ENCODE measurements around the gene SLC39A5.

Gene SLC39A5

GRCh38 chr12:56197921-56198635, 31.8 kb upstream of the SLC39A5 start:
- no peaks in the 10 kb centered on the region for H3K36me3 ChIP-seq (ENCODE audit: insufficient read depth, low read length)
- H3K9me3 ChIP-seq (ENCODE audit: low read length): no peaks in the 10 kb centered on the region
- H3K27ac ChIP-seq (ENCODE audit: low read depth, low read length): no peak overlapping the region
- H3K4me3 ChIP-seq (ENCODE audit: low read depth in 1 of 2, low read length in 2 of 2): no peak overlapping the region
- H3K9ac ChIP-seq (ENCODE audit: low read length): no peak overlapping the region
- no peaks in the 10 kb centered on the region for H3K27me3 ChIP-seq (ENCODE audit: control insufficient read depth in 1 of 2, insufficient read depth in 2 of 2, low read length in 2 of 2)
- peaks cover 7% of the 10 kb centered on the region for H3K4me1 ChIP-seq (ENCODE audit: insufficient read depth, low read length)

- Histone ChIP-seq H3K9me3 (ENCODE audit: low read length) (no peaks in the 10 kb centered on the region), H3K4me1 (ENCODE audit: insufficient read depth, low read length) (peaks cover 4% of the 10 kb centered on the region), H3K36me3 (ENCODE audit: insufficient read depth, low read length) (no peaks in the 10 kb centered on the region), H3K4me3 (ENCODE audit: low read depth in 1 of 2, low read length in 2 of 2) (no peak overlapping the region), H3K27ac (ENCODE audit: low read depth, low read length) (no peak overlapping the region), H3K9ac (ENCODE audit: low read length) (no peak overlapping the region), H3K27me3 (ENCODE audit: control insufficient read depth in 1 of 2, insufficient read depth in 2 of 2, low read length in 2 of 2) (no peaks in the 10 kb centered on the region)
These were observed 31.0 kb upstream of the SLC39A5 start for GRCh38 chr12:56198836-56199235.

- no peak overlapping the region for H3K9ac ChIP-seq (ENCODE audit: low read length)
- no peak overlapping the region for H3K27ac ChIP-seq (ENCODE audit: low read depth, low read length)
- peaks cover 27% of the 10 kb centered on the region for H3K36me3 ChIP-seq (ENCODE audit: insufficient read depth, low read length)
- no peaks in the 10 kb centered on the region for H3K27me3 ChIP-seq (ENCODE audit: control insufficient read depth in 1 of 2, insufficient read depth in 2 of 2, low read length in 2 of 2)
- no peaks in the 10 kb centered on the region for H3K9me3 ChIP-seq (ENCODE audit: low read length)
- H3K4me3 ChIP-seq (ENCODE audit: low read depth in 1 of 2, low read length in 2 of 2): no peak overlapping the region
- peaks cover 4% of the 10 kb centered on the region for H3K4me1 ChIP-seq (ENCODE audit: insufficient read depth, low read length)
These were observed 27.5 kb upstream of the SLC39A5 start for GRCh38 chr12:56202366-56202765.

- H3K36me3 ChIP-seq (ENCODE audit: insufficient read depth, low read length): peaks cover 32% of the 10 kb centered on the region
These were observed 27.0 kb upstream of the SLC39A5 start for GRCh38 chr12:56202838-56203237.

GRCh38 chr12:56204275-56204674, 25.6 kb upstream of the SLC39A5 start:
- Histone ChIP-seq H3K4me1 (ENCODE audit: insufficient read depth, low read length) (peaks cover 4% of the 10 kb centered on the region), H3K9ac (ENCODE audit: low read length) (no peak overlapping the region), H3K9me3 (ENCODE audit: low read length) (no peaks in the 10 kb centered on the region), H3K36me3 (ENCODE audit: insufficient read depth, low read length) (peaks cover 41% of the 10 kb centered on the region), H3K4me3 (ENCODE audit: low read depth in 1 of 2, low read length in 2 of 2) (no peak overlapping the region), H3K27me3 (ENCODE audit: control insufficient read depth in 1 of 2, insufficient read depth in 2 of 2, low read length in 2 of 2) (no peaks in the 10 kb centered on the region), H3K27ac (ENCODE audit: low read depth, low read length) (no peak overlapping the region)

More at GRCh38 chr12:56202838-56203237, 27.0 kb upstream of the SLC39A5 start:
- Histone ChIP-seq H3K27ac (ENCODE audit: low read depth, low read length) (no peak overlapping the region), H3K4me1 (ENCODE audit: insufficient read depth, low read length) (peaks cover 4% of the 10 kb centered on the region), H3K27me3 (ENCODE audit: control insufficient read depth in 1 of 2, insufficient read depth in 2 of 2, low read length in 2 of 2) (no peaks in the 10 kb centered on the region), H3K4me3 (ENCODE audit: low read depth in 1 of 2, low read length in 2 of 2) (no peak overlapping the region), H3K9ac (ENCODE audit: low read length) (no peak overlapping the region), H3K9me3 (ENCODE audit: low read length) (no peaks in the 10 kb centered on the region)

GRCh38 chr12:56205445-56205844, 24.4 kb upstream of the SLC39A5 start:
- H3K9me3 ChIP-seq (ENCODE audit: low read length): no peaks in the 10 kb centered on the region
- no peak overlapping the region for H3K9ac ChIP-seq (ENCODE audit: low read length)
- H3K36me3 ChIP-seq (ENCODE audit: insufficient read depth, low read length): peaks cover 50% of the 10 kb centered on the region
- H3K4me3 ChIP-seq (ENCODE audit: low read depth in 1 of 2, low read length in 2 of 2): no peak overlapping the region
- H3K27ac ChIP-seq (ENCODE audit: low read depth, low read length): no peak overlapping the region
- peaks cover 4% of the 10 kb centered on the region for H3K4me1 ChIP-seq (ENCODE audit: insufficient read depth, low read length)
- no peaks in the 10 kb centered on the region for H3K27me3 ChIP-seq (ENCODE audit: control insufficient read depth in 1 of 2, insufficient read depth in 2 of 2, low read length in 2 of 2)

- Histone ChIP-seq H3K9me3 (ENCODE audit: low read length) (no peaks in the 10 kb centered on the region), H3K27me3 (ENCODE audit: control insufficient read depth in 1 of 2, insufficient read depth in 2 of 2, low read length in 2 of 2) (no peaks in the 10 kb centered on the region), H3K4me1 (ENCODE audit: insufficient read depth, low read length) (peaks cover 4% of the 10 kb centered on the region), H3K36me3 (ENCODE audit: insufficient read depth, low read length) (peaks cover 52% of the 10 kb centered on the region), H3K27ac (ENCODE audit: low read depth, low read length) (no peak overlapping the region), H3K9ac (ENCODE audit: low read length) (no peak overlapping the region), H3K4me3 (ENCODE audit: low read depth in 1 of 2, low read length in 2 of 2) (no peak overlapping the region)
These were observed 23.2 kb upstream of the SLC39A5 start for GRCh38 chr12:56206452-56207166.

GRCh38 chr12:56208006-56208405, 21.8 kb upstream of the SLC39A5 start:
- no peak overlapping the region for H3K27ac ChIP-seq (ENCODE audit: low read depth, low read length)
- H3K9ac ChIP-seq (ENCODE audit: low read length): no peak overlapping the region
- no peaks in the 10 kb centered on the region for H3K4me1 ChIP-seq (ENCODE audit: insufficient read depth, low read length)
- H3K36me3 ChIP-seq (ENCODE audit: insufficient read depth, low read length): peaks cover 65% of the 10 kb centered on the region
- H3K4me3 ChIP-seq (ENCODE audit: low read depth in 1 of 2, low read length in 2 of 2): no peak overlapping the region
- no peaks in the 10 kb centered on the region for H3K9me3 ChIP-seq (ENCODE audit: low read length)
- no peaks in the 10 kb centered on the region for H3K27me3 ChIP-seq (ENCODE audit: control insufficient read depth in 1 of 2, insufficient read depth in 2 of 2, low read length in 2 of 2)

- Histone ChIP-seq H3K4me3 (ENCODE audit: low read depth in 1 of 2, low read length in 2 of 2) (no peak overlapping the region), H3K9ac (ENCODE audit: low read length) (no peak overlapping the region), H3K9me3 (ENCODE audit: low read length) (no peaks in the 10 kb centered on the region), H3K27me3 (ENCODE audit: control insufficient read depth in 1 of 2, insufficient read depth in 2 of 2, low read length in 2 of 2) (no peaks in the 10 kb centered on the region), H3K4me1 (ENCODE audit: insufficient read depth, low read length) (no peaks in the 10 kb centered on the region), H3K36me3 (ENCODE audit: insufficient read depth, low read length) (peaks cover 71% of the 10 kb centered on the region), H3K27ac (ENCODE audit: low read depth, low read length) (no peak overlapping the region)
These were observed 17.5 kb upstream of the SLC39A5 start for GRCh38 chr12:56212361-56212760.

GRCh38 chr12:56213878-56214277, 16.0 kb upstream of the SLC39A5 start:
- H3K9ac ChIP-seq (ENCODE audit: low read length): no peak overlapping the region
- no peaks in the 10 kb centered on the region for H3K4me1 ChIP-seq (ENCODE audit: insufficient read depth, low read length)
- H3K4me3 ChIP-seq (ENCODE audit: low read depth in 1 of 2, low read length in 2 of 2): no peak overlapping the region
- peaks cover 61% of the 10 kb centered on the region for H3K36me3 ChIP-seq (ENCODE audit: insufficient read depth, low read length)
- H3K27ac ChIP-seq (ENCODE audit: low read depth, low read length): no peak overlapping the region
- no peaks in the 10 kb centered on the region for H3K27me3 ChIP-seq (ENCODE audit: control insufficient read depth in 1 of 2, insufficient read depth in 2 of 2, low read length in 2 of 2)
- no peaks in the 10 kb centered on the region for H3K9me3 ChIP-seq (ENCODE audit: low read length)

- Histone ChIP-seq H3K27me3 (ENCODE audit: control insufficient read depth in 1 of 2, insufficient read depth in 2 of 2, low read length in 2 of 2) (no peaks in the 10 kb centered on the region), H3K4me1 (ENCODE audit: insufficient read depth, low read length) (peaks cover 12% of the 10 kb centered on the region), H3K27ac (ENCODE audit: low read depth, low read length) (no peak overlapping the region), H3K36me3 (ENCODE audit: insufficient read depth, low read length) (peaks cover 46% of the 10 kb centered on the region), H3K4me3 (ENCODE audit: low read depth in 1 of 2, low read length in 2 of 2) (no peak overlapping the region), H3K9me3 (ENCODE audit: low read length) (no peaks in the 10 kb centered on the region), H3K9ac (ENCODE audit: low read length) (no peak overlapping the region)
These were observed 13.4 kb upstream of the SLC39A5 start for GRCh38 chr12:56216461-56216860.

- no peaks in the 10 kb centered on the region for H3K27me3 ChIP-seq (ENCODE audit: control insufficient read depth in 1 of 2, insufficient read depth in 2 of 2, low read length in 2 of 2)
- H3K4me3 ChIP-seq (ENCODE audit: low read depth in 1 of 2, low read length in 2 of 2): no peak overlapping the region
These were observed 10.0 kb upstream of the SLC39A5 start for GRCh38 chr12:56219840-56220239.

More at GRCh38 chr12:56219840-56220239, 10.0 kb upstream of the SLC39A5 start:
- Histone ChIP-seq H3K27ac (ENCODE audit: low read depth, low read length) (no peak overlapping the region), H3K4me1 (ENCODE audit: insufficient read depth, low read length) (peaks cover 35% of the 10 kb centered on the region), H3K36me3 (ENCODE audit: insufficient read depth, low read length) (peaks cover 15% of the 10 kb centered on the region), H3K9ac (ENCODE audit: low read length) (no peak overlapping the region), H3K9me3 (ENCODE audit: low read length) (no peaks in the 10 kb centered on the region)
